Bronchial epithelial cell (primary cell): ENCODE data around the gene PTGER1. TPM values are rescaled to one million over a fixed set of nuclear protein-coding genes. Genes with fewer than 3 reads are reported as not detected.
"Not testable (repeated sequence)": the region's sequence is repeated elsewhere in the genome, so short reads cannot be mapped to it uniquely, and the experiment has no call there.

Experiments used
- DNase-seq: peaks from one replicate; pipeline ENCODE4 v3.0.0-alpha.2; 2010; ENCODE audit warnings: low read depth
- FAIRE-seq: peaks from 2 replicates; lab custom pipeline; 2011; peaks lifted over from hg19 to GRCh38; lab: Jason Lieb, UNC
- H3K27me3 ChIP-seq: 2 replicates; pipeline ENCODE4 v1.5.1; 2011; ENCODE audit warnings: low read length; ENCODE audit not compliant: control insufficient read depth, insufficient read depth
- H3K36me3 ChIP-seq: 2 replicates; pipeline ENCODE4 v1.5.1; 2011; ENCODE audit warnings: low read length; ENCODE audit not compliant: control insufficient read depth, insufficient read depth
- H3K4me3 ChIP-seq: 2 replicates; pipeline ENCODE4 v1.5.1; 2011; ENCODE audit warnings: mild to moderate bottlenecking, low read depth, low read length, control low read depth
- CTCF ChIP-seq: IDR thresholded peaks from 2 replicates; pipeline ENCODE4 v1.5.1; 2011; ENCODE audit warnings: mild to moderate bottlenecking, moderate library complexity, low read length, control low read depth, inconsistent platforms; ENCODE audit not compliant: insufficient read depth, severe bottlenecking
- total RNA-seq: library from RNA; depleted of rRNA; stranded (reverse); fragments of >200 nt; gene quantifications from 2 replicates; pipeline ENCODE4 v1.2.1, GENCODE V29; 2014

PTGER1 gene
- total RNA-seq, 1 donor from 2014 or later, result 2.6 TPM

- no peak for DNase-seq
- Histone ChIP-seq H3K36me3 (no peaks in the 10 kb centered on the region), H3K4me3 (no peak overlapping the region), H3K27me3 (no peaks in the 10 kb centered on the region)
- FAIRE-seq, result no peak
- no peak for TF ChIP-seq CTCF
Observed at GRCh38 chr19:14467391-14467790, 7.8 kb downstream of the PTGER1 start.

- DNase-seq (no peak), FAIRE-seq (no peak)
- TF ChIP-seq CTCF, result no peak
- Histone ChIP-seq H3K27me3 (no peaks in the 10 kb centered on the region), H3K4me3 (no peak overlapping the region), H3K36me3 (no peaks in the 10 kb centered on the region)
Observed at GRCh38 chr19:14463747-14464146, 11.4 kb downstream of the PTGER1 start.

GRCh38 chr19:14462401-14462800 is 12.8 kb downstream of the PTGER1 start:
- not testable (repeated sequence) for FAIRE-seq, H3K36me3 ChIP-seq, H3K4me3 ChIP-seq, DNase-seq, H3K27me3 ChIP-seq

GRCh38 chr19:14460935-14461334 is 14.2 kb downstream of the PTGER1 start:
- no peak overlapping the region for H3K4me3 ChIP-seq
- no peaks in the 10 kb centered on the region for H3K36me3 ChIP-seq
- FAIRE-seq (no peak), DNase-seq (no peak)
- H3K27me3 ChIP-seq, result no peaks in the 10 kb centered on the region
- TF ChIP-seq CTCF, result no peak

- Histone ChIP-seq H3K4me3 (no peak overlapping the region), H3K36me3 (no peaks in the 10 kb centered on the region), H3K27me3 (no peaks in the 10 kb centered on the region)
- no peak for DNase-seq
- TF ChIP-seq CTCF, result no peak
- FAIRE-seq, result no peak
Observed at GRCh38 chr19:14459703-14460102, 15.5 kb downstream of the PTGER1 start.

GRCh38 chr19:14452303-14452702 is 22.9 kb downstream of the PTGER1 start:
- H3K4me3 ChIP-seq, H3K27me3 ChIP-seq, DNase-seq, H3K36me3 ChIP-seq, FAIRE-seq: not testable (repeated sequence)

- no peak overlapping the region for H3K4me3 ChIP-seq
- TF ChIP-seq CTCF, result no peak
- FAIRE-seq (no peak), DNase-seq (no peak)
- no peaks in the 10 kb centered on the region for H3K27me3 ChIP-seq
- H3K36me3 ChIP-seq, result no peaks in the 10 kb centered on the region
Observed at GRCh38 chr19:14450876-14451275, 24.3 kb downstream of the PTGER1 start.
